ENCODE results near the gene SLA2. TPM values are rescaled to one million over a fixed set of nuclear protein-coding genes. Genes with fewer than 3 reads are reported as not detected.

SLA2 gene
- total and polyA plus RNA-seq, 8 donors, result 0.13 to 0.34 (median 0.22) TPM; not detected in 1

DNA sequence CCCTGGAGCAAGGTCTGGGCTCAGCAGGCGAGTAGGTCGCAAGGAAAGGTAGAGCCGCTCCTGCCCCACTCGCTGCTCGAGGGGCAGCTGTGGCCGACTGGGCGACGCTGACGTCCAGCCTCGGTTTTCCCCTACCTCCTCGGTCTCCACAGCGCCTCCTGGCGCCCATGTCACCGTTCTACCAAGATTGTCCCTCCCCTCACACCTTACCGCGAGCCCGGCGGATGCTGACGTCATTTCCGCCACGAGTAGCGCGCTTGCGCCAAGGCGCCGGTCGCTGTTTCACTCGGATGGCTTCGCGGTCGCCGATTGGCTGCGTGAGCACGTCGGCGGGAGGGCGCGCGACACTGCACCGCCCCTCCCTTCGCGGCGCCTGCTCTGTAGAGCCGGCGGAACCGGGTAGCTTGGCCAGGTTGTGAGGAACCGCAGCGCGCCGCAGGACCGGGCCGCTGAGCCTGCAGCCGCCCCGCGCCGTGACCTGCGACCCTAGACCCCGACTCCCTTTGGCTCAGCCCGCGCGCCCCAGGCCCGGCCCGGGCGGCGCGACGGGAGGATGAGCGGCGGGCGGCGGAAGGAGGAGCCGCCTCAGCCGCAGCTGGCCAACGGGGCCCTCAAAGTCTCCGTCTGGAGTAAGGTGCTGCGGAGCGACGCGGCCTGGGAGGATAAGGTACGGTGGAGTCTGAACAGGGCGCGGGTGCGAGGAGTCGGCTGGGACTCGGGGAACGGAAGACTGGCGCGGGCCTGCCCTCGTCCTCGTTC, 40.4 kb downstream of the SLA2 start, which contains the start of gene RAB5IF:
RAB5IF (plus strand) TSS at position 381 of the 759 bp plus-strand sequence; CDS start at position 554, 173 bp downstream.
- Histone ChIP-seq H3K9me3 (no peaks in the 10 kb centered on the region), H3K27me3 (no peaks in the 10 kb centered on the region), H3K4me1 (peaks cover 0 to 15% (median 0%) of the 10 kb centered on the region in 3 donors), H3K4me3 (peak within 1 kb of the TSS; percentile 96 to 100 (median 98)), H3K27ac (peak within 1 kb of the TSS; percentile 77 to 88 (median 84)), H3K36me3 (peaks cover 3 to 21% (median 9%) of the 10 kb centered on the region in 3 donors)
- WGBS, 2 donors, result 0% methylated on average over 86 to 90 of the region's 90 CpGs
- ATAC-seq, result peak; percentile 96 to 97 (median 96)
- peak; percentile 80 for FAIRE-seq
- intact Hi-C loops (cut with DNase I), result no loop called here
- TF ChIP-seq, protein P1, sequence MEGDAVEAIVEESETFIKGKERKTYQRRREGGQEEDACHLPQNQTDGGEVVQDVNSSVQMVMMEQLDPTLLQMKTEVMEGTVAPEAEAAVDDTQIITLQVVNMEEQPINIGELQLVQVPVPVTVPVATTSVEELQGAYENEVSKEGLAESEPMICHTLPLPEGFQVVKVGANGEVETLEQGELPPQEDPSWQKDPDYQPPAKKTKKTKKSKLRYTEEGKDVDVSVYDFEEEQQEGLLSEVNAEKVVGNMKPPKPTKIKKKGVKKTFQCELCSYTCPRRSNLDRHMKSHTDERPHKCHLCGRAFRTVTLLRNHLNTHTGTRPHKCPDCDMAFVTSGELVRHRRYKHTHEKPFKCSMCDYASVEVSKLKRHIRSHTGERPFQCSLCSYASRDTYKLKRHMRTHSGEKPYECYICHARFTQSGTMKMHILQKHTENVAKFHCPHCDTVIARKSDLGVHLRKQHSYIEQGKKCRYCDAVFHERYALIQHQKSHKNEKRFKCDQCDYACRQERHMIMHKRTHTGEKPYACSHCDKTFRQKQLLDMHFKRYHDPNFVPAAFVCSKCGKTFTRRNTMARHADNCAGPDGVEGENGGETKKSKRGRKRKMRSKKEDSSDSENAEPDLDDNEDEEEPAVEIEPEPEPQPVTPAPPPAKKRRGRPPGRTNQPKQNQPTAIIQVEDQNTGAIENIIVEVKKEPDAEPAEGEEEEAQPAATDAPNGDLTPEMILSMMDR (IDR thresholded peaks at IDR 0.05), result peak; percentile 73 to 94 (median 86)
- peak; percentile 97 to 100 (median 100) for DNase-seq

DNA sequence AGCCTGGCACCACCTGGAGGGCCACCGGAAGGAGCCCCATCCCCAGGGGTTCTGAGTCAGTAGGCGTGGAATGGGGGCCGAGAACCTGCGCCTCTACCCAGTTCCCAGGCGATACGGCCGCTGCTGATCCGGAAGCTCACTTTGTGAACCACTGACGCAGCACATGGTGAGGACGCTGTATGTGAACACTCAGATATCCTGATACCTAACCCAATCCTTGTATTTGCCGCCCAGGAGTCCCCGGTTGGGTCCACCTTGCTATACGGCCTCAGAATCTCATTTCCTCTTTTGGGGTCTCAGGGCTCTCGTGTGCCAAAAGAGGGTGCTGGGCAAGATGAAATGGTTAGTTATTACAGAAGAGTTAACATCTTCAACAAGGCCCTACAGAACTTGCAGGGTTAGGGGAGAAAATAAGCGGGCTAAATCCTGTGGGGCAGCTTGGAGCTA, 41.0 kb downstream of the SLA2 start:
- Histone ChIP-seq H3K9me3 (no peaks in the 10 kb centered on the region), H3K36me3 (peaks cover 3 to 15% (median 7%) of the 10 kb centered on the region in 3 donors), H3K27ac (peak overlapping the region; percentile 67 to 88 (median 84)), H3K27me3 (no peaks in the 10 kb centered on the region), H3K4me1 (peaks cover 0 to 15% (median 0%) of the 10 kb centered on the region in 3 donors), H3K4me3 (peak overlapping the region in 2 of 4 donors; percentile 96 to 98)
- FAIRE-seq (no peak), ATAC-seq (peak in 3 of 4 donors; percentile 4 to 17 (median 17)), DNase-seq (peak in 5 of 6 donors; percentile 25 to 59 (median 40))
- intact Hi-C loops (cut with DNase I), result no loop called here
- TF ChIP-seq, protein P1 (IDR thresholded peaks at IDR 0.05), result no peak
- WGBS, 2 donors, result 46 to 51% methylated on average over 15 of the region's 15 CpGs

DNA sequence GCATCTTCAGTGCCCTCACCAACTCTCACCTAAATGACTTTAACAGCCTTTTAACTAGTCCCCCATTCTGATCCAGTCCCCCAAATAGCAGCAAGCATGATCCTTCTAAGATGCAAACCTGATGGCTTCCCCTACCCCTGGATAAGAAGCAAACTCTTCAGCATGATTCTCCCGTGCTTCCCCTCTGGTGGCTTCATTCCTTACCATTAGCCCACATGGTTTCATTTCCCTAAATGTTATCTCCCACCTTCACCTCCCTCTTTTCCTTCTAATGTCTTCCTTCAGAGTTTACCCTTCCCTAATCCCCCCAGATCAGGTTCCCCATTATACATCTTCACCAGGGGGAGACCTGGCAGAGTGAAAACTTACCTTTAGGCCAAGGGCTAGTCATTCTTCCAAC, 44.5 kb downstream of the SLA2 start:
- no peak for ATAC-seq
- H3K4me3 ChIP-seq, result no peak overlapping the region
- DNase-seq, result no peak
- H3K36me3 ChIP-seq, result no peaks in the 10 kb centered on the region
- no peak for FAIRE-seq
- no peaks in the 10 kb centered on the region for H3K4me1 ChIP-seq
- 45 to 50% methylated on average over 1 of the region's 1 CpG for WGBS, 2 donors
- intact Hi-C loops (cut with DNase I), result no loop called here
- H3K9me3 ChIP-seq, result no peaks in the 10 kb centered on the region
- H3K27ac ChIP-seq, result no peak overlapping the region
- TF ChIP-seq, protein P1 (IDR thresholded peaks at IDR 0.05), result no peak
- H3K27me3 ChIP-seq, result no peaks in the 10 kb centered on the region

DNA sequence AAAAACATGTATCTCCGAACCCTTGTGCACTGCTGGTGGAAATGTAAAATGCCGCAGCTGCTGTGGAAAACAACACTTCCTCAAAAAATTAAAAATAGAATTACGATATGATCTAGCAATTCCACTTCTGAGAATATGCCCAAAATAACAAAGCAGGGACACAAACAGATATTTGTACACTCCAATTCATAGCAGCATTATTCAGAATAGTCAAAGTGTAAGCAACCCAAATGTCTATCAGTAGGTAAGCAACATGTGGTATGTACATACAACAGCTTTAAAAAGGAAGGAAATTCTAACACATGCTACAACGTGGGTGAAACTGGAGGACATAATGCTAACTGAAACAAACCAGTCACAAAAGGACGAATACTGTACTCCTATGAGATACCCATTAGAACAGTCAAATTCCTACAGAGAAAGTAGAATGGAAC, 46.1 kb downstream of the SLA2 start:
- TF ChIP-seq, protein P1 (IDR thresholded peaks at IDR 0.05), result no peak
- WGBS, 2 donors, result 53 to 61% methylated on average over 5 of the region's 5 CpGs
- no peak for FAIRE-seq
- Histone ChIP-seq H3K4me3 (no peak overlapping the region), H3K4me1 (no peaks in the 10 kb centered on the region), H3K36me3 (no peaks in the 10 kb centered on the region), H3K9me3 (no peaks in the 10 kb centered on the region), H3K27ac (no peak overlapping the region), H3K27me3 (no peaks in the 10 kb centered on the region)
- ATAC-seq, result no peak
- no peak for DNase-seq
- intact Hi-C loops (cut with DNase I), result no loop called here

Data from pancreas (tissue), 10 donors.